ACC112 (cell line): ENCODE data around the gene ACOXL.

ENCODE experiments used
- H2AFZ ChIP-seq: fragments of 200-600 bp; sonication (generic); one replicate; pipeline ENCODE4 v1.6.0; 2017; ENCODE audit warnings: antibody characterized with exemption, low read length; ENCODE audit not compliant: unreplicated experiment
- H3K27ac ChIP-seq: fragments of 200-600 bp; sonication (generic); 2 replicates; pipeline ENCODE4 v1.5.1; 2014; ENCODE audit warnings: low read depth, mild to moderate bottlenecking, antibody characterized with exemption, low read length, moderate library complexity
- H3K27me3 ChIP-seq: fragments of 200-600 bp; sonication (generic); 2 replicates; pipeline ENCODE4 v1.6.1; 2014; ENCODE audit warnings: mild to moderate bottlenecking, antibody characterized with exemption, low read length, moderate library complexity, mixed read lengths; ENCODE audit not compliant: insufficient read depth
- H3K36me3 ChIP-seq: fragments of 200-600 bp; sonication (generic); 2 replicates; pipeline ENCODE4 v1.6.1; 2016; ENCODE audit warnings: mild to moderate bottlenecking, antibody characterized with exemption, low read length, moderate library complexity, mixed read lengths; ENCODE audit not compliant: insufficient read depth
- H3K4me1 ChIP-seq: fragments of 200-600 bp; sonication (generic); one replicate; pipeline ENCODE4 v1.6.1; 2016; ENCODE audit warnings: low read length, mixed read lengths; ENCODE audit not compliant: insufficient read depth, unreplicated experiment, control insufficient read depth
- H3K4me3 ChIP-seq: fragments of 200-600 bp; sonication (generic); 2 replicates; pipeline ENCODE4 v1.5.1; 2014; ENCODE audit warnings: mild to moderate bottlenecking, low read depth, low read length
- H3K79me2 ChIP-seq: fragments of 200-600 bp; sonication (generic); one replicate; pipeline ENCODE4 v1.6.0; 2016; ENCODE audit warnings: low read length; ENCODE audit not compliant: control insufficient read depth, unreplicated experiment, insufficient read depth

The ACOXL gene

DNA sequence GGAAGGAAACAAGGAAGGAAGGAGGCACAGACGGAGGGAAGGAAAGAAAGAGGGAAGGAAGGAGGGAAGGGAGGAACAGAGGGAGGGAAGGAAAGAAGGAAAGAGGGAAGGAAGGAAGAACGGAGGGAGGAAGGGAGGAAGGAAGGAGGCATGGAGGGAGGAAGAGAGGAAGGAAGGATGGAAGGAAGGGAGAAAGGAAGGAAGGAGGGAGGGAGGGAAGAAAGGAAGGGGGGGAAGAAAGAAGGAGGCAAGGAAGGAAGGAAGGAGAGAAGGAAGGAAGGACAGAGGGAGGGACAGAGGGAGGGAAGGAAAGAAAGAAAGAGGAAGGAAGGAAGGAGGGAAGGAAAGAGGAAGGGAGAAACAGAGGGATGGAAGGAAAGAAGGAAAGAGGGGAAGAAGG lies 7.6 kb upstream of the ACOXL start:
- no peaks in the 10 kb centered on the region for H3K36me3 ChIP-seq
- H3K4me1 ChIP-seq, result no peaks in the 10 kb centered on the region
- H3K79me2 ChIP-seq, result no peaks in the 10 kb centered on the region
- H3K27ac ChIP-seq, result no peak overlapping the region
- H2AFZ ChIP-seq, result no peak overlapping the region
- peaks cover 86% of the 10 kb centered on the region for H3K27me3 ChIP-seq
- H3K4me3 ChIP-seq, result no peak overlapping the region

DNA sequence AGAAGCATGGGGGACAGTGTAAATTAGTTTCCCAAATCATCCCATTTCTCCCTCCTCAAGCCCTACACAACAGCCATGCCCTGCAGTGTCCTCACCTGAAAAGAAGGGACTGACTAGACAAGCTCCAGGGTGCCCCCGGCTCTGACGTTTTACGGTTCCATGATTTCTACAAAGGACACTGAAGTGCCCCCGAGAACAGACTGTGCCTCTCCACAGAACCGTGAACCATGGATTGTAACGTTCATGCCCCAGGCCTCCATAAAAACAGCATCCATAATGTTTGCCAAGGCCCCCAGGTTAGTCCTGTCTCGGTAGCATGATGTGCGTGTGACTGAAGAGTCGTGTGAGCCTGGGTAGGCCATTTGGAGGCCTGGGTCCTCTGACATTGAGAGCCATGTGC lies 7.0 kb upstream of the ACOXL start:
- H2AFZ ChIP-seq, result no peak overlapping the region
- no peaks in the 10 kb centered on the region for H3K4me1 ChIP-seq
- no peaks in the 10 kb centered on the region for H3K79me2 ChIP-seq
- H3K4me3 ChIP-seq, result no peak overlapping the region
- H3K36me3 ChIP-seq, result no peaks in the 10 kb centered on the region
- H3K27ac ChIP-seq, result no peak overlapping the region
- H3K27me3 ChIP-seq, result peaks cover 90% of the 10 kb centered on the region

DNA sequence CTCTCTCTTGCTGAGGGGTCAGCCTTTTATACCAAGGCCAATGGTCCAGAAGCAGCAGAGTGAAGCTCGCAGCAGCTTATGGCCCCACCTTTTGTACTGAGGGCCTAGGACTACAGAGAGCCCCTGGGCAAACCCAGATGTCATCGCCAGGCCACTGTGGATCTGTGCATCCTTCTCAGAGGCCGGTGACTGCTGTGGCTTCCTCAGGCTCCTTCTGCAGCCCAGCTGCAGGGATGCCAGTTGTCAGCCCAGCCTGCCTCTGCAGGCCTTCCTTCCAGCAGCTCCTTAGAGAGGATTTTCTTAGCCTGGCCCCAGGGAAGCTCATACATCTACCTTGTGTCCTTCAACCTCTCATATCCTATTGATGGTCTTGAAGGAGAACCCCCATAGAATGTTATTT lies 6.5 kb upstream of the ACOXL start:
- no peak overlapping the region for H3K27ac ChIP-seq
- H3K4me1 ChIP-seq, result no peaks in the 10 kb centered on the region
- peaks cover 90% of the 10 kb centered on the region for H3K27me3 ChIP-seq
- no peaks in the 10 kb centered on the region for H3K36me3 ChIP-seq
- H3K4me3 ChIP-seq, result no peak overlapping the region
- H2AFZ ChIP-seq, result no peak overlapping the region
- H3K79me2 ChIP-seq, result no peaks in the 10 kb centered on the region

DNA sequence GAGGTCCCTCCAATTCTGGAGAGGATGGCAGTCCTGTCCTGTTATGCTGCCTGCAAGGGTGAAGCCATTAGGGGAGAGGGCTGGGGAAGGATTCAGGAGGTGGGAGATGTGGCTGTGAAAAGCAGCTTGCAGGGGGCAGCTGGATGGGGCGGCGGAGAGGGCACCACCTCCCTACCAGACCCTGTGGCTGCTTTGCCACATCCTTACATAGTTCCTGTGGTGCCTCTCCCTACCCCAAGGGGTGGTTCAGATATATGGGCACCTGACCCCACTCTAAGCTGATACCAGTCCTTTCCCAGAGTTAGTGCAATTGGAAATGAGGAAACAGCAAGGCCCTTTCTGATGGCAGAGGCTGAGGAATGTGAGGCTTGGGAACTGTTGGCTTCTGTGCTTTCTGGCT lies 6.1 kb upstream of the ACOXL start:
- peaks cover 91% of the 10 kb centered on the region for H3K27me3 ChIP-seq
- no peaks in the 10 kb centered on the region for H3K79me2 ChIP-seq
- no peak overlapping the region for H2AFZ ChIP-seq
- no peaks in the 10 kb centered on the region for H3K4me1 ChIP-seq
- H3K4me3 ChIP-seq, result no peak overlapping the region
- no peaks in the 10 kb centered on the region for H3K36me3 ChIP-seq
- no peak overlapping the region for H3K27ac ChIP-seq

DNA sequence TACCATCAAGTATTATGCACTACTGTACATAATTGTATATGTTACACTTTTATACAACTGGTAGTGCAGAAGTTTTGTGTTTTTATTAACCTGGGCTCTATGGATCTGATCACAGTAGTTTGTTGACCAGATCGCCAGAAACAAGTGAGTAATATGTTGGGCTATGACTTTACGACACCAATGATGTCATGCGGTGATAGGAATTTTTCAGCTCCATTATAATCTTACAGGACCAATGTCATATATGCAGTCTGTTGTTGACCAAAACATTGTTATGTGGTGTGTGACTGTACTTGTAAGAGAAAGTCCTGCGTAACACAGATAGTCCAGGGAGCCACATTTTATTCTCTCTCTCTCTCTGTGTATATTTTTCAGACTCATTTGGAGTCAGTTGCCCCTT lies 4.5 kb upstream of the ACOXL start:
- Histone ChIP-seq H3K4me1 (no peaks in the 10 kb centered on the region), H3K27ac (no peak overlapping the region), H2AFZ (no peak overlapping the region), H3K27me3 (peaks cover 93% of the 10 kb centered on the region), H3K4me3 (no peak overlapping the region), H3K36me3 (no peaks in the 10 kb centered on the region), H3K79me2 (no peaks in the 10 kb centered on the region)

GRCh38 chr2:110729106-110729505 lies 3.3 kb upstream of the ACOXL start:
- peaks cover 92% of the 10 kb centered on the region for H3K27me3 ChIP-seq

DNA sequence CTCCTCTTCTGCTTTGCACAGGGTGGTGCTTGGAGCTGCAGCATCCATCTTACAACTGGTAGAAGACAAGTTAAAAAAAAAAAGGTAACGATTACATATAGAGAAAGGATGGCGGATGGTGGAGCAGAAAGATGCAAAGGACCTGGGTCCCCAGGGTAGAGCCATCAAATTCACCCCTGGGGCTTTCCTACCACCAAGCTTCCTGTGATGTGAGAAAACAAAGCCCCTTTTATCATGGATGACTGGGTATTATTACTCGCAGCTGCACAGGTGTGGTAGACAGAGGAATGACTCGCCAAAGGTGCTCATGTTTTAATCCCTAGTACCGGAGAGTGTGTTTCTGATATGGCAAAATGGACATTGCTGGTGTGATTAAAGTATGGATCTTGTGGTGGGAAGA lies 1.3 kb upstream of the ACOXL start:
- Histone ChIP-seq H3K27me3 (peaks cover 93% of the 10 kb centered on the region), H3K4me1 (no peaks in the 10 kb centered on the region)

More at GRCh38 chr2:110729106-110729505, 3.3 kb upstream of the ACOXL start:
- Histone ChIP-seq H3K79me2 (no peaks in the 10 kb centered on the region), H3K36me3 (no peaks in the 10 kb centered on the region), H3K4me1 (no peaks in the 10 kb centered on the region), H3K27ac (no peak overlapping the region), H3K4me3 (no peak overlapping the region), H2AFZ (no peak overlapping the region)

GRCh38 chr2:110735366-110735765 lies 3.0 kb downstream of the ACOXL start:
- Histone ChIP-seq H3K79me2 (no peaks in the 10 kb centered on the region), H3K36me3 (no peaks in the 10 kb centered on the region), H3K27ac (no peak overlapping the region), H3K4me1 (no peaks in the 10 kb centered on the region), H2AFZ (no peak overlapping the region), H3K27me3 (peaks cover 94% of the 10 kb centered on the region), H3K4me3 (no peak overlapping the region)

More for the DNA sequence above, 1.3 kb upstream of the ACOXL start:
- Histone ChIP-seq H2AFZ (no peak overlapping the region), H3K27ac (no peak overlapping the region), H3K36me3 (no peaks in the 10 kb centered on the region), H3K4me3 (no peak overlapping the region), H3K79me2 (no peaks in the 10 kb centered on the region)

DNA sequence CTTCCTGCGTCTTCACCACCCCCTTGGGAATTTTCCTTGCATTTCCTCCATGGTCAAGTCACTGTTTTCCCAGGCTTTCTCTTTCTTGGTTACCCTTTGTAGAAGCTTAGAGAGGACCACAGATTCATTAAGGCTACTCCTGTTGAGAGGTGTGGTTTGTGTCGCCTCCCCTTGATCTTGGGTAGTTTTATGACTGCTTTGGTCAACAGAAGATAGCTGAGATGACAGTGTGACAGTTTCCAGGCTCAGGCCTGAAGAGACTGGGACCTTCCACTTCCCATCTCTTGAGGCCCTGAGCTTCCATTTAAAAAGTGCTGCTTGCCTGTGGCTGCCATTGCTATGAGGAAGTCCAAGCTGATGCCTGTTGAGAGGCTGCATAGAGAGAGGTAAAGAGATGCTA lies 5.4 kb downstream of the ACOXL start:
- Histone ChIP-seq H3K27ac (no peak overlapping the region), H3K4me1 (no peaks in the 10 kb centered on the region), H3K36me3 (no peaks in the 10 kb centered on the region), H3K4me3 (no peak overlapping the region), H3K79me2 (no peaks in the 10 kb centered on the region), H2AFZ (no peak overlapping the region), H3K27me3 (peaks cover 89% of the 10 kb centered on the region)

DNA sequence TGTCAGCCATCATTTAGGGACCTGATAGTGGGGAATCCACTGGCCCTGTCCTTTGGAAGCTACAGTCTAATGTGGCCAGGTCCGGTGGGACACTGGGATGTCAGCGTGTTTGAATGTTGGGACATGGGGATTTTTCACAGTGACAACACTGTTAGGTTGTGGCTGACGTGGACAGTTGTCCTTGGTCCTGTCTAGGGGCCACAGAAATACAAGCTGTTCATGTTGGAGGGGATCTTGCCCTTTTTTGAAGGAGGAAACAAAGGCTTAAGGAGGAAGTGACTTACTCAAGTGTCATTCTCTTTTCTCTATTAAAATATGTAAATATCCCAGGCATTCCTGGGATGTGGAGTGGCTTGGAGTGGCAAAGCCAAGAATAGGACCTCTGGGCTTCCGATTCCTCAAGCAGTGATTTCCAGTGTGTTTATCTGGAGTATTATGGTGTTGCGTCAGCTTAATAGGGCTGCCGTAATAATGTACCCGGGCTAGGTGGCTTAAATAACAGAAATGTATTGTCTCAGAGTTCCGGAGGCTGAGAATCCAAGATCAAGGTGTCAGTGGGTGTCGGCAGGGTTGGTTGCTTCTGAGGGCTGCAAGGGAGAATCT lies 8.5 kb downstream of the ACOXL start:
- H3K4me1 ChIP-seq, result no peaks in the 10 kb centered on the region
- no peak overlapping the region for H3K27ac ChIP-seq
- no peak overlapping the region for H3K4me3 ChIP-seq
- no peaks in the 10 kb centered on the region for H3K36me3 ChIP-seq
- H3K27me3 ChIP-seq, result peaks cover 90% of the 10 kb centered on the region
- no peak overlapping the region for H2AFZ ChIP-seq
- H3K79me2 ChIP-seq, result no peaks in the 10 kb centered on the region

- no peaks in the 10 kb centered on the region for H3K36me3 ChIP-seq
- no peak overlapping the region for H2AFZ ChIP-seq
- no peak overlapping the region for H3K4me3 ChIP-seq
- H3K27ac ChIP-seq, result no peak overlapping the region
- no peaks in the 10 kb centered on the region for H3K4me1 ChIP-seq
- H3K27me3 ChIP-seq, result peaks cover 93% of the 10 kb centered on the region
- no peaks in the 10 kb centered on the region for H3K79me2 ChIP-seq
Measured at GRCh38 chr2:110741491-110741980, 9.2 kb downstream of the ACOXL start.
